MCF 10A (cell line): Measurements from ENCODE around the gene CCDC47. TPM values are rescaled to one million over a fixed set of nuclear protein-coding genes. Genes with fewer than 3 reads are reported as not detected.

Experiments
- BruUV-seq: library from RNA; stranded (reverse); fragments of 400-500 nt; replicated peaks from 2 replicates; lab custom pipeline; 2021; lab: Mats Ljungman, UMichigan
- CTCF ChIA-PET: fragments of 300-600 bp; sonication (Branson Sonifier 250); formaldehyde crosslinking; extraction: SDS; loops from one replicate; lab custom pipeline; 2021; ENCODE audit warnings: antibody characterized with exemption, inconsistent platforms; lab: Yijun Ruan, JAX
- POLR2A ChIA-PET: fragments of 300-600, 350-650 bp; sonication (Branson Sonifier 250); formaldehyde crosslinking; extraction: SDS; loops from one replicate; lab custom pipeline; 2020; ENCODE audit warnings: antibody characterized with exemption, inconsistent platforms; lab: Yijun Ruan, JAX
- DNase-seq: peaks from one replicate; pipeline ENCODE4 v3.0.0-alpha.2; 2018; ENCODE audit not compliant: unreplicated experiment
- H3K27ac Mint-ChIP-seq: one replicate; pipeline ENCODE4 v1.8.0; 2022; ENCODE audit warnings: mild to moderate bottlenecking, low read depth, mixed read lengths; ENCODE audit not compliant: unreplicated experiment
- H3K27me3 Mint-ChIP-seq: one replicate; pipeline ENCODE4 v1.8.0; 2022; ENCODE audit warnings: mixed read lengths; ENCODE audit not compliant: insufficient read depth, unreplicated experiment
- H3K36me3 Mint-ChIP-seq: one replicate; pipeline ENCODE4 v1.8.0; 2022; ENCODE audit warnings: mild to moderate bottlenecking, moderate library complexity, mixed read lengths; ENCODE audit not compliant: insufficient read depth, unreplicated experiment
- H3K4me1 Mint-ChIP-seq: one replicate; pipeline ENCODE4 v1.8.0; 2022; ENCODE audit warnings: mixed read lengths; ENCODE audit not compliant: insufficient read depth, unreplicated experiment
- H3K4me3 Mint-ChIP-seq: one replicate; pipeline ENCODE4 v1.8.0; 2022; ENCODE audit warnings: mild to moderate bottlenecking, moderate library complexity, mixed read lengths; ENCODE audit not compliant: unreplicated experiment
- H3K9me3 Mint-ChIP-seq: one replicate; pipeline ENCODE4 v1.8.0; 2022; ENCODE audit warnings: mixed read lengths; ENCODE audit not compliant: unreplicated experiment
- intact Hi-C: fragments of 100-400 bp; cut with micrococcal nuclease; formaldehyde crosslinking; loops from 2 replicates; pipeline ENCODE4 v1.14.1; 2022
- total RNA-seq: library from RNA; stranded (reverse); gene quantifications from 2 replicates; pipeline ENCODE4 v1.2.3, GENCODE V29; 2022
- TF ChIP-seq, protein P1 (sequence below): fragments of 200-600 bp; IDR thresholded peaks from one replicate; pipeline ENCODE4 v1.8.0; 2022; ENCODE audit warnings: antibody characterized with exemption, mild to moderate bottlenecking; ENCODE audit not compliant: unreplicated experiment

The CCDC47 gene
- total RNA-seq, 1 experiment from 2014 or later, result 114 TPM

GRCh38 chr17:63698886-63699637, 74.3 kb downstream of the CCDC47 start:
- peak overlapping the region; percentile 40 for H3K4me3 Mint-ChIP-seq
- CTCF ChIA-PET, result no interaction called here
- H3K27ac Mint-ChIP-seq, result no peak overlapping the region

DNA sequence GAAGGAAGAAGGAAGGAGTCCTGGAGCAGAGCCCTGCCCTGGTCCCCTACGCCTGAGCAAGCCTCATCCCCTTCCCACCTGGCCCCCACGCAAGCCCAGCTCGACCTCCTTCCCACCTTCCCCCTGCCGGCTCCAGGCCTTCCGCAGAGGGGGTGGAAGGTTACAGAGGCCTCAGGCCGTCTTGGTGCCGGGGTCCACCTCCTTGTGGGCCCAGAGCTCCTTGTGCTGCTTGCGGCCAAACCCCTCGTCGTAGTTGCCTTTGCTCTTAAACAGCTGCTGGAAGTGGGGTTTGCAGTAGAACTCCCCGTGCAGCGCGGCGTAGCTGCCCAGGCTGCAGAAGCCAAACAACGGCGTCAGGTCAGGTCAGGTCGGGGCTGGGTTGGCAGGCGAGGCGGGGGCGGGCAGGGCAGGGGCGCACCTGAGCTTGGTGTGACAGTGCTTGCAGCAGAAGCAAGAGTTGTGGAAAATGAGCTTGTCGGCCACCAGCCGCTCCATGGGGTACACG, 75.0 kb downstream of the CCDC47 start:
- BruUV-seq, result no TSS peak
- intact Hi-C loops, result no loop called here

More at GRCh38 chr17:63698886-63699637, 74.3 kb downstream of the CCDC47 start:
- DNase-seq, result no peak
- intact Hi-C loops, result no loop called here
- TF ChIP-seq, protein P1, sequence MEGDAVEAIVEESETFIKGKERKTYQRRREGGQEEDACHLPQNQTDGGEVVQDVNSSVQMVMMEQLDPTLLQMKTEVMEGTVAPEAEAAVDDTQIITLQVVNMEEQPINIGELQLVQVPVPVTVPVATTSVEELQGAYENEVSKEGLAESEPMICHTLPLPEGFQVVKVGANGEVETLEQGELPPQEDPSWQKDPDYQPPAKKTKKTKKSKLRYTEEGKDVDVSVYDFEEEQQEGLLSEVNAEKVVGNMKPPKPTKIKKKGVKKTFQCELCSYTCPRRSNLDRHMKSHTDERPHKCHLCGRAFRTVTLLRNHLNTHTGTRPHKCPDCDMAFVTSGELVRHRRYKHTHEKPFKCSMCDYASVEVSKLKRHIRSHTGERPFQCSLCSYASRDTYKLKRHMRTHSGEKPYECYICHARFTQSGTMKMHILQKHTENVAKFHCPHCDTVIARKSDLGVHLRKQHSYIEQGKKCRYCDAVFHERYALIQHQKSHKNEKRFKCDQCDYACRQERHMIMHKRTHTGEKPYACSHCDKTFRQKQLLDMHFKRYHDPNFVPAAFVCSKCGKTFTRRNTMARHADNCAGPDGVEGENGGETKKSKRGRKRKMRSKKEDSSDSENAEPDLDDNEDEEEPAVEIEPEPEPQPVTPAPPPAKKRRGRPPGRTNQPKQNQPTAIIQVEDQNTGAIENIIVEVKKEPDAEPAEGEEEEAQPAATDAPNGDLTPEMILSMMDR, result no peak
- peaks cover 34% of the 10 kb centered on the region for H3K36me3 Mint-ChIP-seq
- H3K27me3 Mint-ChIP-seq, result no peaks in the 10 kb centered on the region
- no TSS peak for BruUV-seq
- H3K9me3 Mint-ChIP-seq, result no peaks in the 10 kb centered on the region
- no peaks in the 10 kb centered on the region for H3K4me1 Mint-ChIP-seq
- POLR2A ChIA-PET, result no interaction called here

GRCh38 chr17:63697341-63698286, 75.8 kb downstream of the CCDC47 start:
- intact Hi-C loops, result no loop called here
- no peaks in the 10 kb centered on the region for H3K4me1 Mint-ChIP-seq
- H3K27me3 Mint-ChIP-seq, result no peaks in the 10 kb centered on the region
- peak overlapping the region; percentile 10 for H3K4me3 Mint-ChIP-seq
- no peaks in the 10 kb centered on the region for H3K9me3 Mint-ChIP-seq
- H3K36me3 Mint-ChIP-seq, result peaks cover 29% of the 10 kb centered on the region
- ChIA-PET CTCF (interaction anchor here (0.7 kb wide), 1 partner anchor 9 kb away, joined by 3 read pairs; no protein-coding TSS in a partner anchor), POLR2A (no interaction called here)
- TF ChIP-seq, protein P1, result peak; percentile 34
- peak; percentile 55 for DNase-seq
- no peak overlapping the region for H3K27ac Mint-ChIP-seq
- no TSS peak for BruUV-seq

More for the DNA sequence above, 75.0 kb downstream of the CCDC47 start:
- Mint-ChIP-seq H3K4me1 (no peaks in the 10 kb centered on the region), H3K27ac (no peak overlapping the region), H3K36me3 (peaks cover 35% of the 10 kb centered on the region), H3K27me3 (no peaks in the 10 kb centered on the region), H3K9me3 (no peaks in the 10 kb centered on the region), H3K4me3 (peak overlapping the region; percentile 10)
- ChIA-PET CTCF (interaction anchor here (0.7 kb wide), 1 partner anchor 8 kb away, joined by 3 read pairs; no protein-coding TSS in a partner anchor), POLR2A (no interaction called here)
- TF ChIP-seq, protein P1, result no peak
- DNase-seq, result no peak
